GM12864 (cell line): ENCODE measurements around the gene GALNT17.

Source experiments
- DNase-seq: peaks from one replicate; pipeline ENCODE4 v3.0.0-alpha.2; 2011; ENCODE audit warnings: low read depth
- H3K4me3 ChIP-seq: 2 replicates; pipeline ENCODE4 v1.5.1; 2011; ENCODE audit warnings: mild to moderate bottlenecking, low read depth, low read length, control low read depth
- CTCF ChIP-seq: IDR thresholded peaks from 2 replicates; pipeline ENCODE4 v1.5.1; 2011; ENCODE audit warnings: low read depth, mild to moderate bottlenecking, moderate library complexity, low read length, control low read depth, inconsistent platforms; ENCODE audit errors: missing control alignments

Gene GALNT17

DNA sequence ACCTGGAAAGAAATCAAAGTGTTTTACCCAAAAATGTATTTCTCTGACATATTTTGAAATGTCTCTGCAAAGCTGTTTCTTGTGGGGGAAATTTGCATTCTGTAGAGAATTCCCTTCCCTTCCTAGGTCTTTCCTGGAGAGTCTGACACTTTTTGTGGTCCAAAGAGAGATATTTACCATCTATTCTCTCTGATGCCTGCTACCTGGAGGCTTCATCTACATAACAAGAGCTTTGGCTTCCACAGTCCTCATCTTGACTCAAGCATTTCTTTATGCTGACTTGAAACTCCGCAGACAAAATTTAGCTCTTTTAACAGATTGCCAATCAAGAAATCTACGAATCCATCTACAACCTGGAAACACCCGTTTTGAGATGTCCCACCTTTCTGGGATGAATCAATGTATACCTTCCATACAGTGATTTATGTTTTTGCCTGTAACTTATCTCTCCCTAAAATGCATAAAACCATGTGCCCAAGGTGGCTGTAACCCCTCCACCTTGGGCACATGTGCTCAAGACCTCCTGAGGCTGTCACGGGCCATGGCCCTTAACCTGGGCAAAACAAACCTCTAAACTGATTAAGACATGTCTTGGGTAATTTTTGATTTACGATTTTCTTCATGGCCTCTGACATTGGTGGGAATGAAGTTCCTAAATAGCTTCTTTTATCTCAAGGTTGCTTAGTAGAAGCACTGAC is 334.7 kb downstream of the GALNT17 start:
- H3K4me3 ChIP-seq = no peak overlapping the region
- no peak for DNase-seq
- no peak for TF ChIP-seq CTCF

- H3K4me3 ChIP-seq = no peak overlapping the region
- no peak for TF ChIP-seq CTCF
- DNase-seq = no peak
Measured at GRCh38 chr7:71470326-71470725, 338.4 kb downstream of the GALNT17 start.

DNA sequence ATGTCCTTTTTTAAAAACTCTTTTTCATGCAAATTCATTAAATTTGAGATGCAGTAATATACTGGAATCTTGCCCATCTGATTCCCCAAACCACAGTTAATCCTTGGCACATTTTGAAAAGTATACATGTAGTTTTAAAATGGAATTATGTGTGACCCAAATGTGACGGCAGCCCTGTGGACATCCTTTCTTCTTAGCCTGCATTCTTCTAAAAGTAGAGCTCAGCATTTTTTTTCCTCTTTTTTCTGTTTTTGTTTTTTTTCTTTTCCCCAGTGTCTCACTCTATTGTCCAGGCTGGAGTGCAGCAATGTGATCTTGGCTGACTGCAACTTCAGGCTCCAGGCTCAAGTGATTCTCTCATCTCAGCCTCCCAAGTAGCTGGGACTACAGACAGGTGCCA is 338.9 kb downstream of the GALNT17 start:
- H3K4me3 ChIP-seq = no peak overlapping the region
- no peak for TF ChIP-seq CTCF
- no peak for DNase-seq

- H3K4me3 ChIP-seq = no peak overlapping the region
- no peak for TF ChIP-seq CTCF
- no peak for DNase-seq
Measured at GRCh38 chr7:71472962-71473361, 341.0 kb downstream of the GALNT17 start.

DNA sequence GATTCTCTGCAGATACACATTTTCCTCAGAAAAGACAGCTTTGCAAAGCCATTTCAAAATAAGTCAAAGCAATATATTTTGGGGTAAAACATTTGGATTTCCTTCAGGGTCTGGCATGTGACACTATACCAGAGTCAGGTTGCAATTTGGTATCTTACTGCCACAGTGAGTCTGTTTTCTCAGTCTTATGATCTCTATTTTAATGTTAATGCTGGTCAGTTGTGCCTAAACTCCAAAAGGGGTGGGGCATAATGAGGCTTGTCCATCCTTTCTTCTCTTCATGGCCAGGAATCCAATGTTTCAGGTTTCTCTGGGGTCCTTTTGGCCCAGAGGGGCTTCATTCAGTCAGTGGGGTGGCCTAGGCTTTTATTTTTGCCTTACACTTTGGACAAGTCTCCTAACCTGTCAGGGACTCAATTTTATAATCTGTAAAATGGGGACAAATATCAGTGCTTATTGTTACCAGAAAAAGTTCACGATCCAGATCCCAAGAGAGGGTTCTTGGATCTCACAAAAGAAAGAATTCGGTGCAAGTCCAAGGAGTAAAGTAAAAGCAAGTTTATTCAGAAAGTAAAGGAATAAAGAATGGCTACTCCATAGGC is 341.5 kb downstream of the GALNT17 start:
- no peak overlapping the region for H3K4me3 ChIP-seq
- DNase-seq = no peak
- TF ChIP-seq CTCF = no peak

GRCh38 chr7:71477441-71477840 is 345.5 kb downstream of the GALNT17 start:
- DNase-seq = no peak
- TF ChIP-seq CTCF = no peak
- H3K4me3 ChIP-seq = no peak overlapping the region

GRCh38 chr7:71479231-71479630 is 347.3 kb downstream of the GALNT17 start:
- no peak for DNase-seq
- no peak overlapping the region for H3K4me3 ChIP-seq
- TF ChIP-seq CTCF = no peak
